ENCODE results near the gene CAMK1G. TPM values are rescaled to one million over a fixed set of nuclear protein-coding genes. Genes with fewer than 3 reads are reported as not detected.

CAMK1G gene
- total RNA-seq, 2 experiments from 2014 or later, result not detected

GRCh38 chr1:209616366-209617046, 33.0 kb downstream of the CAMK1G start:
- intact Hi-C loops (cut with DNase I, micrococcal nuclease), result no loop called here
- CTCF ChIA-PET, result no interaction called here
- no peak for ATAC-seq (ENCODE audit: poor library complexity)

GRCh38 chr1:209617047-209617673, 33.6 kb downstream of the CAMK1G start:
- H3K27me3 ChIP-seq (ENCODE audit: control insufficient read depth in 1 of 2, insufficient read depth in 2 of 2, low read length in 2 of 2), result no peaks in the 10 kb centered on the region
- no peaks in the 10 kb centered on the region for H3K9me3 ChIP-seq (ENCODE audit: control insufficient read depth in 1 of 2, insufficient read depth in 1 of 2, low read length in 2 of 2)
- TF ChIP-seq CTCF (IDR thresholded peaks at IDR 0.05), result no peak
- H3K4me1 ChIP-seq (ENCODE audit: insufficient read depth, low read length), result peaks cover 25% of the 10 kb centered on the region
- Mint-ChIP-seq H3K36me3 (ENCODE audit: low read depth) (no peaks in the 10 kb centered on the region), H3K27ac (no peak overlapping the region), H3K9me3 (no peaks in the 10 kb centered on the region), H3K27me3 (no peaks in the 10 kb centered on the region), H3K4me1 (ENCODE audit: low read depth) (peaks cover 12% of the 10 kb centered on the region), H3K4me3 (no peak overlapping the region)
- H3K4me3 ChIP-seq (ENCODE audit: low read length), result no peak overlapping the region
- no peak for DNase-seq
- no peak overlapping the region for H3K27ac ChIP-seq (ENCODE audit: low read depth in 1 of 2, low read length in 2 of 2)
- H3K36me3 ChIP-seq (ENCODE audit: insufficient read depth, low read length), result no peaks in the 10 kb centered on the region
- ChIA-PET CTCF (no interaction called here), POLR2A (interaction anchor here (0.6 kb wide), 1 partner anchor 227 kb away, joined by 3 read pairs; no protein-coding TSS in a partner anchor)
- no peak for ATAC-seq (ENCODE audit: poor library complexity)
- intact Hi-C loops (cut with DNase I, micrococcal nuclease), result no loop called here

More at GRCh38 chr1:209616366-209617046, 33.0 kb downstream of the CAMK1G start:
- POLR2A ChIA-PET, result interaction anchor here (0.6 kb wide), 1 partner anchor 227 kb away, joined by 3 read pairs; no protein-coding TSS in a partner anchor
- no peak for DNase-seq
- Mint-ChIP-seq H3K36me3 (ENCODE audit: low read depth) (no peaks in the 10 kb centered on the region), H3K4me1 (ENCODE audit: low read depth) (peaks cover 12% of the 10 kb centered on the region), H3K27ac (no peak overlapping the region), H3K27me3 (no peaks in the 10 kb centered on the region), H3K4me3 (no peak overlapping the region), H3K9me3 (no peaks in the 10 kb centered on the region)
- Histone ChIP-seq H3K4me3 (ENCODE audit: low read length) (no peak overlapping the region), H3K9me3 (ENCODE audit: control insufficient read depth in 1 of 2, insufficient read depth in 1 of 2, low read length in 2 of 2) (peaks cover 0 to 4% of the 10 kb centered on the region in 2 experiments), H3K36me3 (ENCODE audit: insufficient read depth, low read length) (no peaks in the 10 kb centered on the region), H3K27ac (ENCODE audit: low read depth in 1 of 2, low read length in 2 of 2) (no peak overlapping the region), H3K4me1 (ENCODE audit: insufficient read depth, low read length) (peaks cover 32% of the 10 kb centered on the region), H3K27me3 (ENCODE audit: control insufficient read depth in 1 of 2, insufficient read depth in 2 of 2, low read length in 2 of 2) (no peaks in the 10 kb centered on the region)
- TF ChIP-seq CTCF (IDR thresholded peaks at IDR 0.05), result no peak

GRCh38 chr1:209617755-209618154, 34.2 kb downstream of the CAMK1G start:
- no peaks in the 10 kb centered on the region for H3K27me3 ChIP-seq (ENCODE audit: control insufficient read depth in 1 of 2, insufficient read depth in 2 of 2, low read length in 2 of 2)
- Mint-ChIP-seq H3K27me3 (no peaks in the 10 kb centered on the region), H3K4me1 (ENCODE audit: low read depth) (peaks cover 12% of the 10 kb centered on the region), H3K27ac (no peak overlapping the region), H3K4me3 (no peak overlapping the region), H3K36me3 (ENCODE audit: low read depth) (no peaks in the 10 kb centered on the region), H3K9me3 (no peaks in the 10 kb centered on the region)
- ATAC-seq (ENCODE audit: poor library complexity) (no peak), DNase-seq (no peak)
- no peaks in the 10 kb centered on the region for H3K36me3 ChIP-seq (ENCODE audit: insufficient read depth, low read length)
- peaks cover 19% of the 10 kb centered on the region for H3K4me1 ChIP-seq (ENCODE audit: insufficient read depth, low read length)
- ChIA-PET POLR2A (no interaction called here), CTCF (no interaction called here)
- H3K4me3 ChIP-seq (ENCODE audit: low read length), result no peak overlapping the region
- no peak overlapping the region for H3K27ac ChIP-seq (ENCODE audit: low read depth in 1 of 2, low read length in 2 of 2)
- intact Hi-C loops (cut with DNase I, micrococcal nuclease), result no loop called here
- TF ChIP-seq CTCF (IDR thresholded peaks at IDR 0.05), result no peak
- H3K9me3 ChIP-seq (ENCODE audit: control insufficient read depth in 1 of 2, insufficient read depth in 1 of 2, low read length in 2 of 2), result no peaks in the 10 kb centered on the region

All from CD4-positive, alpha-beta T cell (primary cell).